ENCODE data around the gene HORMAD2.

- TF ChIP-seq CTCF (conservative IDR thresholded peaks at IDR 0.05; ENCODE audit: low read depth, low read length), result no peak
- TF ChIP-seq EZH2 (IDR thresholded peaks at IDR 0.05; ENCODE audit: borderline replicate concordance, low read depth, low read length, poor library complexity, severe bottlenecking), result no peak
Observed at GRCh38 chr22:30144391-30144790, 64.1 kb downstream of the HORMAD2 start.
